GM12865 (cell line): ENCODE results near the gene DDX47.
"Not testable (repeated sequence)": the region's sequence is repeated elsewhere in the genome, so short reads cannot be mapped to it uniquely, and the experiment has no call there.

Experiments
- DNase-seq: peaks from one replicate; pipeline ENCODE4 v3.0.0; 2010; ENCODE audit warnings: low read depth
- H3K4me3 ChIP-seq: 2 replicates; pipeline ENCODE4 v1.5.1; 2011; ENCODE audit warnings: mild to moderate bottlenecking, low read depth, low read length, control low read depth
- CTCF ChIP-seq: IDR thresholded peaks from 2 replicates; pipeline ENCODE4 v1.5.1; 2011; ENCODE audit warnings: low read length, control low read depth, low read depth, inconsistent platforms; ENCODE audit not compliant: insufficient read depth; ENCODE audit errors: missing control alignments

The DDX47 gene

GRCh38 chr12:12803186-12803585 lies 10.0 kb upstream of the DDX47 start:
- no peak for TF ChIP-seq CTCF
- H3K4me3 ChIP-seq, result no peak overlapping the region
- DNase-seq, result peak; percentile 81

GRCh38 chr12:12804011-12804410 lies 9.1 kb upstream of the DDX47 start:
- H3K4me3 ChIP-seq, result no peak overlapping the region
- TF ChIP-seq CTCF, result no peak
- DNase-seq, result peak; percentile 54

GRCh38 chr12:12804432-12804886 lies 8.7 kb upstream of the DDX47 start:
- no peak for DNase-seq
- no peak for TF ChIP-seq CTCF
- H3K4me3 ChIP-seq, result no peak overlapping the region

- no peak for TF ChIP-seq CTCF
- H3K4me3 ChIP-seq, result no peak overlapping the region
- no peak for DNase-seq
Measured at GRCh38 chr12:12806784-12807516, 6.2 kb upstream of the DDX47 start.

GRCh38 chr12:12807517-12807903 lies 5.6 kb upstream of the DDX47 start:
- peak overlapping the region; percentile 55; the same call in 1 of the 2 replicates for H3K4me3 ChIP-seq
- not testable (repeated sequence) for DNase-seq

GRCh38 chr12:12807970-12808702 lies 5.0 kb upstream of the DDX47 start:
- TF ChIP-seq CTCF, result no peak
- DNase-seq, result peak; percentile 89
- H3K4me3 ChIP-seq, result peak overlapping the region; percentile 55

- no peak for DNase-seq
- TF ChIP-seq CTCF, result no peak
- H3K4me3 ChIP-seq, result no peak overlapping the region
Measured at GRCh38 chr12:12810553-12811021, 2.6 kb upstream of the DDX47 start.
